Liver (tissue), 3 donors: ENCODE results near the gene TSPOAP1.

Experiments
- CTCF ChIP-seq: fragments of 150-350 bp; IDR thresholded peaks from 2 replicates; pipeline ENCODE4 v1.5.1; 2017; ENCODE audit warnings: improper control_type of control experiment, low read depth, low read length; ENCODE audit not compliant: missing input control
- EGR1 ChIP-seq, 2 donors: IDR thresholded peaks; 2 replicates each; pipeline ENCODE4 v1.6.1; 2016 to 2018; ENCODE audit warnings: antibody characterized with exemption in 2 of 2, low read depth in 2 of 2
- GABPA ChIP-seq, 2 donors: IDR thresholded peaks in 1 of 2; conservative IDR thresholded peaks in 1 of 2; 2 replicates each; pipeline ENCODE4 v1.6.1; 2016; ENCODE audit warnings: antibody characterized with exemption in 2 of 2, mild to moderate bottlenecking in 1 of 2, moderate library complexity in 1 of 2
- JUND ChIP-seq, 2 donors: IDR thresholded peaks; 2 replicates each; pipeline ENCODE4 v1.6.1; 2016; ENCODE audit warnings: antibody characterized with exemption in 2 of 2
- MAX ChIP-seq: IDR thresholded peaks from 2 replicates; pipeline ENCODE4 v1.6.1; 2016; ENCODE audit warnings: antibody characterized with exemption
- RAD21 ChIP-seq, 2 donors: IDR thresholded peaks; 2 replicates each; pipeline ENCODE4 v1.6.1; 2016; ENCODE audit warnings: antibody characterized with exemption in 2 of 2, mild to moderate bottlenecking in 2 of 2
- RXRA ChIP-seq, 2 donors: IDR thresholded peaks; 2 replicates each; pipeline ENCODE4 v1.6.1; 2017 to 2018; ENCODE audit warnings: antibody characterized with exemption in 2 of 2, mild to moderate bottlenecking in 1 of 2
- SP1 ChIP-seq: IDR thresholded peaks from 2 replicates; pipeline ENCODE4 v1.6.1; 2018; ENCODE audit warnings: antibody characterized with exemption, mild to moderate bottlenecking
- ZBTB33 ChIP-seq: IDR thresholded peaks from 2 replicates; pipeline ENCODE4 v1.6.1; 2016; ENCODE audit warnings: antibody characterized with exemption
- donor health status: healthy.
- donor health status: healthy.

GRCh38 chr17:58352596-58353388 lies 24.2 kb upstream of the TSPOAP1 start:
- TF ChIP-seq CTCF = no peak
- TF ChIP-seq MAX = no peak
- no peak for TF ChIP-seq EGR1 (IDR thresholded peaks at IDR 0.05; ENCODE audit: low read depth in 2 of 2)
- TF ChIP-seq SP1 = no peak
- TF ChIP-seq RXRA (IDR thresholded peaks at IDR 0.05) = no peak
- TF ChIP-seq ZBTB33 = no peak
- no peak for TF ChIP-seq RAD21 (IDR thresholded peaks at IDR 0.05)
- no peak for TF ChIP-seq JUND (IDR thresholded peaks at IDR 0.05)
- no peak for TF ChIP-seq GABPA (IDR thresholded peaks at IDR 0.05 in 1 of 2, conservative IDR thresholded peaks at IDR 0.05 in 1 of 2)
